ENCODE data around the gene TMEM134. TPM values are rescaled to one million over a fixed set of nuclear protein-coding genes. Genes with fewer than 3 reads are reported as not detected.
"Not testable (repeated sequence)": the region's sequence is repeated elsewhere in the genome, so short reads cannot be mapped to it uniquely, and the experiment has no call there.

Gene TMEM134
- total RNA-seq, 1 experiment from 2014 or later: 36.0 TPM

DNA sequence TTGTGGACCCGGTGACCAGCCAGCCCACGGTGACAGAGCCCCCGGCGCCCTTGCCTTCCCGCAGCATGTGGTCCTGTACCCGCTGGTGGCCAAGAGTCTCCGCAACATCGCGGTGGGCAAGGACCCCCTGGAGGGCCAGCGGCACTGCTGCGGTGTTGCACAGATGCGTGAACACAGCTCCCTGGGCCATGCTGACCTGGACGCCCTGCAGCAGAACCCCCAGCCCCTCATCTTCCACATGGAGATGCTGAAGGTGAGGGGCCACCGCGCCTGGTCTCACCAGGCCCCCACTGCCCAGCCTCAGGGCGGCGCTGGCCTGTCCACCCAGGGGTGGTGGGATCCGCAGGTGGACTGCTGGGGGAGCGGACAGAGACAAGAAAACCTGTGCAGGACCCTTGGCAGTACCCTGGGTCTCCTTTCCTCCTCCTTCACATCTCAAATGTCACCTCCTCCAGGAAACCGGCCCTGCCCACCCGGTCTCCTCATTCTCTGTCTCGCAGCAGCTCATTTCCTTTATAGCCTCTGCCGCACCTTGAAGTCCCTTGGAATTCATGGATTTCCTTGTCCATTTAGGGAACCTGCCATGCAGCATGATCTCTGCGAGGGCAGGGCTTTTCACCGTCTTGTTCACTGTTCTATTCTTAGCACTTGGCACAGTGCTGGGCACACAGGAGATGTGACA, 20.3 kb upstream of the TMEM134 start:
- no TSS peak for BruUV-seq (replicated peaks)
- Histone ChIP-seq H3K9me3 (ENCODE audit: low read depth, low read length, poor library complexity, severe bottlenecking) (no peaks in the 10 kb centered on the region), H3K27me3 (replicated peaks; ENCODE audit: insufficient read depth, low read depth, low read length, poor library complexity) (no peaks in the 10 kb centered on the region), H3K36me3 (ENCODE audit: insufficient read depth, low read length, poor library complexity, severe bottlenecking) (peaks cover 30% of the 10 kb centered on the region), H3K27ac (ENCODE audit: low read depth, low read length, poor library complexity, severe bottlenecking) (no peak overlapping the region), H3K4me3 (ENCODE audit: low read depth, low read length, poor library complexity, severe bottlenecking) (no peak overlapping the region), H3K4me1 (ENCODE audit: insufficient read depth, low read length, poor library complexity, severe bottlenecking) (no peaks in the 10 kb centered on the region)
- no peak for TF ChIP-seq EZH2 (IDR thresholded peaks at IDR 0.05; ENCODE audit: borderline replicate concordance, low read depth, low read length, poor library complexity, severe bottlenecking)
- TF ChIP-seq, protein P1, sequence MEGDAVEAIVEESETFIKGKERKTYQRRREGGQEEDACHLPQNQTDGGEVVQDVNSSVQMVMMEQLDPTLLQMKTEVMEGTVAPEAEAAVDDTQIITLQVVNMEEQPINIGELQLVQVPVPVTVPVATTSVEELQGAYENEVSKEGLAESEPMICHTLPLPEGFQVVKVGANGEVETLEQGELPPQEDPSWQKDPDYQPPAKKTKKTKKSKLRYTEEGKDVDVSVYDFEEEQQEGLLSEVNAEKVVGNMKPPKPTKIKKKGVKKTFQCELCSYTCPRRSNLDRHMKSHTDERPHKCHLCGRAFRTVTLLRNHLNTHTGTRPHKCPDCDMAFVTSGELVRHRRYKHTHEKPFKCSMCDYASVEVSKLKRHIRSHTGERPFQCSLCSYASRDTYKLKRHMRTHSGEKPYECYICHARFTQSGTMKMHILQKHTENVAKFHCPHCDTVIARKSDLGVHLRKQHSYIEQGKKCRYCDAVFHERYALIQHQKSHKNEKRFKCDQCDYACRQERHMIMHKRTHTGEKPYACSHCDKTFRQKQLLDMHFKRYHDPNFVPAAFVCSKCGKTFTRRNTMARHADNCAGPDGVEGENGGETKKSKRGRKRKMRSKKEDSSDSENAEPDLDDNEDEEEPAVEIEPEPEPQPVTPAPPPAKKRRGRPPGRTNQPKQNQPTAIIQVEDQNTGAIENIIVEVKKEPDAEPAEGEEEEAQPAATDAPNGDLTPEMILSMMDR (conservative IDR thresholded peaks at IDR 0.05; ENCODE audit: low read depth, low read length): no peak
- no peak for DNase-seq (ENCODE audit: low spot score)
- intact Hi-C loops (cut with micrococcal nuclease; ENCODE audit: unreplicated experiment): no loop called here
- ChIA-PET CTCF (interaction anchor here (0.5 kb wide), 1 partner anchor 226 kb away, joined by 5 read pairs; no protein-coding TSS in a partner anchor), POLR2A (ENCODE audit: low non-redundant PET) (no interaction called here)

DNA sequence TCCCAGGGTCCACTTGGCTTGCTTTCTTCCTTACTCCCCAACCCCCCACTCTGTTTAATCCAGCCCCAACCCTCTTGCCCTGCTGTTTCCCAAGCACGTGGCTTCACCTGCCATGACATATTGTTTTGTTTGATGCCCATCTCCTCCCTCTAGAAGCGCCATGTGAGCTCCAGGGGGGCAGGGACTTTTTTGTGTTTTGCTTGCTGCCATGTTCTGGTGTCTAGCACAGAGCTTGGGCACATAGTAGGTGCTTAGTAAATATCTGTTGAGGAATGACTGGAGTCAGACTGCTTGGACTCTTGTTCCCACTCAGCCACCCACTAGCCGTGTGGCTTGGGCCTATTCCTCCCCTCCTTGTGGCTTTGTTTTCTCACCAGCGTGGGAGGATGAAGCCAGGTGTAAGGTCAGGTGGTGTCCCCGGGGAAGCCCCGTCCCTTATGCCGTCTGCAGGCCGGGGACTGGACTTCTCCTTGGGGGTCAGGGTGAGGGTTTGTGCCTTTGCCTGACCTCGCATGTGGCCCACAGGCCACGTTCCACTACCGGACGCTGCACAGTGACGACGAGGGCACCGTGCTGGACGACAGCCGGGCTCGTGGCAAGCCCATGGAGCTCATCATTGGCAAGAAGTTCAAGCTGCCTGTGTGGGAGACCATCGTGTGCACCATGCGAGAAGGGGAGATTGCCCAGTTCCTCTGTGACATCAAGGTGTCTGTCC, 17.6 kb upstream of the TMEM134 start:
- no peak for DNase-seq (ENCODE audit: low spot score)
- Histone ChIP-seq H3K4me3 (ENCODE audit: low read depth, low read length, poor library complexity, severe bottlenecking) (no peak overlapping the region), H3K27ac (ENCODE audit: low read depth, low read length, poor library complexity, severe bottlenecking) (no peak overlapping the region), H3K4me1 (ENCODE audit: insufficient read depth, low read length, poor library complexity, severe bottlenecking) (peaks cover 9% of the 10 kb centered on the region), H3K9me3 (ENCODE audit: low read depth, low read length, poor library complexity, severe bottlenecking) (no peaks in the 10 kb centered on the region), H3K27me3 (replicated peaks; ENCODE audit: insufficient read depth, low read depth, low read length, poor library complexity) (no peaks in the 10 kb centered on the region), H3K36me3 (ENCODE audit: insufficient read depth, low read length, poor library complexity, severe bottlenecking) (peaks cover 13% of the 10 kb centered on the region)
- ChIA-PET CTCF (interaction anchor here (0.5 kb wide), 1 partner anchor 26 kb away, joined by 4 read pairs; no protein-coding TSS in a partner anchor), POLR2A (ENCODE audit: low non-redundant PET) (no interaction called here)
- TF ChIP-seq, protein P1 (conservative IDR thresholded peaks at IDR 0.05; ENCODE audit: low read depth, low read length): no peak
- TF ChIP-seq EZH2 (IDR thresholded peaks at IDR 0.05; ENCODE audit: borderline replicate concordance, low read depth, low read length, poor library complexity, severe bottlenecking): no peak
- intact Hi-C loops (cut with micrococcal nuclease; ENCODE audit: unreplicated experiment): no loop called here
- BruUV-seq (replicated peaks): no TSS peak

DNA sequence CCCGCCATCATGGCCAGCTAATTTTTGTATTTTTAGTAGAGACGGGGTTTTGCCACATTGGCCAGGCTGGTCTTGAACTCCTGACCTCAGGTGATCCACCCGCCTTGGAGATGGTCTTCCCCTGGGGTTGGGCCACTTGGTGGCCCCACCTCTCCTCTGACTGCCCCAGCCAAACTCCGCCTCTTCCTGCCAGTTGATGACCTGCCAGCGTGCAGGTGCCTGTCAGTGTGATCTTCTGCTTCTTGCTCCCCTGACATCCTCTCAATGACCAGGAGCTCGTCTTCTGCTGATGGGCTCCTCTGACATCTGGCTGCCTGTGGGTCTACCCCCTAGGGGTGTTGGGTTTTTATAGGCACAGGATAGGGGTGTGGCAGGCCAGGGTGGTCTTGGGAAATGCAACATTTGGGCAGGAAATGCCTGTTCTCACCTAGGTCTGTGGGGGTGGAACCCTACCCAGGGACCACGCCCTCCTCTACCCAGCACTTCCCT, 16.9 kb upstream of the TMEM134 start:
- POLR2A ChIA-PET (ENCODE audit: low non-redundant PET); BruUV-seq (replicated peaks); CTCF ChIA-PET: not testable (repeated sequence)

More for the DNA sequence above, 16.9 kb upstream of the TMEM134 start:
- H3K27me3 ChIP-seq (replicated peaks; ENCODE audit: insufficient read depth, low read depth, low read length, poor library complexity); intact Hi-C loops (cut with micrococcal nuclease; ENCODE audit: unreplicated experiment); DNase-seq (ENCODE audit: low spot score); H3K4me1 ChIP-seq (ENCODE audit: insufficient read depth, low read length, poor library complexity, severe bottlenecking); H3K36me3 ChIP-seq (ENCODE audit: insufficient read depth, low read length, poor library complexity, severe bottlenecking); H3K4me3 ChIP-seq (ENCODE audit: low read depth, low read length, poor library complexity, severe bottlenecking); H3K9me3 ChIP-seq (ENCODE audit: low read depth, low read length, poor library complexity, severe bottlenecking); H3K27ac ChIP-seq (ENCODE audit: low read depth, low read length, poor library complexity, severe bottlenecking): not testable (repeated sequence)

Measured in A673 (cell line).